ENCODE results near the gene CDK5RAP2. TPM values are rescaled to one million over a fixed set of nuclear protein-coding genes. Genes with fewer than 3 reads are reported as not detected.

CDK5RAP2 gene
- total and polyA plus RNA-seq, 10 of the 15 experiments (the other 5 are each of a cell fraction or from before 2014, with no cell fraction given): 16.2 to 53.5 (median 34.5) TPM

DNA sequence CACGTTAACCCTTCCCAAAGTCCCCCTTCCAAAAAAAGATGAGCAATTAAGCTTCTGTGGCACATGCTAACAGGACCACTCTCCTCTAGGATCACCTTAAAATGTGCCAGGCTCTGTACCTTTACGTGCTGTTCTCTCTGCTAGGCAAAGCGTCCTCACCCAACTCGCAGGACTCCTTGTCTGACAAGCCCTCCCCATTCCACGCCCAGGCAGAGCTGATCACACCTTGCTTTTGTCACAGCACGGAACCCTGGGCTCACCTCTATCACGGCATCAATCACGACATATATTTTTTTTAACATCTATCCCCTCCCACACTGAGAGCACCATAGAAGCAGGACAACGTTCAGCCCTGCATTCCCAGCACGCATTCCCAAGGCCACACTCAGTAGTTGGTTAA, 47.1 kb downstream of the CDK5RAP2 start:
- Histone ChIP-seq H3K9me3 (replicated peaks; ENCODE audit: control insufficient read depth, insufficient read depth, low read length) (no peaks in the 10 kb centered on the region), H2AFZ (ENCODE audit: control insufficient read depth, low read depth, low read length) (no peak overlapping the region), H3K9ac (ENCODE audit: control insufficient read depth, insufficient read depth, low read length) (no peak overlapping the region), H3K4me2 (ENCODE audit: control insufficient read depth, insufficient read depth) (no peak overlapping the region), H3K27me3 (replicated peaks in 1 of 2; ENCODE audit: control insufficient read depth in 2 of 2, insufficient read depth in 2 of 2, low read length in 1 of 2) (no peaks in the 10 kb centered on the region), H3K4me3 (no peak overlapping the region), H3K79me2 (ENCODE audit: control insufficient read depth, insufficient read depth, low read length) (no peaks in the 10 kb centered on the region), H3K36me3 (ENCODE audit: control insufficient read depth in 2 of 2, insufficient read depth in 2 of 2, low read length in 1 of 2) (peaks cover 17 to 27% of the 10 kb centered on the region in 2 experiments), H3K4me1 (ENCODE audit: control insufficient read depth, insufficient read depth, low read length) (no peaks in the 10 kb centered on the region), H3K27ac (ENCODE audit: control insufficient read depth, insufficient read depth) (no peak overlapping the region), H4K20me1 (ENCODE audit: control insufficient read depth, insufficient read depth) (no peaks in the 10 kb centered on the region)
- intact Hi-C loops (cut with micrococcal nuclease; ENCODE audit: unreplicated experiment): no loop called here
- RAD21 ChIA-PET (ENCODE audit: unreplicated experiment): no interaction called here
- ATAC-seq: no peak
- no peak for FAIRE-seq
- POLR2A ChIA-PET: interaction anchor here (0.6 kb wide), 1 partner anchor 21 kb away, joined by 6 read pairs; no protein-coding TSS in a partner anchor
- in situ Hi-C loops (cut with MboI): no loop called here
- no TSS peak for BruUV-seq (replicated peaks)
- 89% methylated on average over 10 of the region's 10 CpGs for WGBS (ENCODE audit: insufficient coverage, insufficient replicate concordance, low lambda C conversion rate, missing lambda C conversion rate)
- CTCF ChIA-PET: interaction anchor here (2.1 kb wide), 1 partner anchor 55 kb away, joined by 4 read pairs; no protein-coding TSS in a partner anchor
- no peak for DNase-seq (ENCODE audit: low read depth, low spot score)
- SMC1A ChIA-PET (ENCODE audit: uncharacterized antibody, unreplicated experiment): interaction anchor here (1.0 kb wide), 1 partner anchor 10 kb away, joined by 3 read pairs; no protein-coding TSS in a partner anchor
- TF ChIP-seq RAD21 (IDR thresholded peaks at IDR 0.05; ENCODE audit: insufficient read depth, low read depth, low read length) (no peak), SRF (IDR thresholded peaks at IDR 0.05; ENCODE audit: low read depth in 2 of 2, low read length in 2 of 2) (no peak), EP300 (IDR thresholded peaks at IDR 0.05; ENCODE audit: borderline replicate concordance in 1 of 2, control insufficient read depth in 1 of 2, low read depth in 2 of 2, low read length in 2 of 2) (no peak), TCF7 (IDR thresholded peaks at IDR 0.05; ENCODE audit: borderline replicate concordance) (no peak), RCOR1 (conservative IDR thresholded peaks at IDR 0.05; ENCODE audit: low read depth, low read length) (no peak), CHD1 (IDR thresholded peaks at IDR 0.05; ENCODE audit: low read depth, low read length) (no peak), IKZF1 (conservative IDR thresholded peaks at IDR 0.05) (no peak), YY1 (IDR thresholded peaks at IDR 0.05; ENCODE audit: low read depth, low read length) (no peak), STAT1 (conservative IDR thresholded peaks at IDR 0.05) (no peak), ZNF217 (IDR thresholded peaks at IDR 0.05) (no peak), NFIC (IDR thresholded peaks at IDR 0.05; ENCODE audit: low read depth, low read length) (no peak), STAT3 (IDR thresholded peaks at IDR 0.05; ENCODE audit: low read depth, low read length) (no peak), SREBF1 (IDR thresholded peaks at IDR 0.05; ENCODE audit: low read length) (no peak)
- TF ChIP-seq, protein P1, sequence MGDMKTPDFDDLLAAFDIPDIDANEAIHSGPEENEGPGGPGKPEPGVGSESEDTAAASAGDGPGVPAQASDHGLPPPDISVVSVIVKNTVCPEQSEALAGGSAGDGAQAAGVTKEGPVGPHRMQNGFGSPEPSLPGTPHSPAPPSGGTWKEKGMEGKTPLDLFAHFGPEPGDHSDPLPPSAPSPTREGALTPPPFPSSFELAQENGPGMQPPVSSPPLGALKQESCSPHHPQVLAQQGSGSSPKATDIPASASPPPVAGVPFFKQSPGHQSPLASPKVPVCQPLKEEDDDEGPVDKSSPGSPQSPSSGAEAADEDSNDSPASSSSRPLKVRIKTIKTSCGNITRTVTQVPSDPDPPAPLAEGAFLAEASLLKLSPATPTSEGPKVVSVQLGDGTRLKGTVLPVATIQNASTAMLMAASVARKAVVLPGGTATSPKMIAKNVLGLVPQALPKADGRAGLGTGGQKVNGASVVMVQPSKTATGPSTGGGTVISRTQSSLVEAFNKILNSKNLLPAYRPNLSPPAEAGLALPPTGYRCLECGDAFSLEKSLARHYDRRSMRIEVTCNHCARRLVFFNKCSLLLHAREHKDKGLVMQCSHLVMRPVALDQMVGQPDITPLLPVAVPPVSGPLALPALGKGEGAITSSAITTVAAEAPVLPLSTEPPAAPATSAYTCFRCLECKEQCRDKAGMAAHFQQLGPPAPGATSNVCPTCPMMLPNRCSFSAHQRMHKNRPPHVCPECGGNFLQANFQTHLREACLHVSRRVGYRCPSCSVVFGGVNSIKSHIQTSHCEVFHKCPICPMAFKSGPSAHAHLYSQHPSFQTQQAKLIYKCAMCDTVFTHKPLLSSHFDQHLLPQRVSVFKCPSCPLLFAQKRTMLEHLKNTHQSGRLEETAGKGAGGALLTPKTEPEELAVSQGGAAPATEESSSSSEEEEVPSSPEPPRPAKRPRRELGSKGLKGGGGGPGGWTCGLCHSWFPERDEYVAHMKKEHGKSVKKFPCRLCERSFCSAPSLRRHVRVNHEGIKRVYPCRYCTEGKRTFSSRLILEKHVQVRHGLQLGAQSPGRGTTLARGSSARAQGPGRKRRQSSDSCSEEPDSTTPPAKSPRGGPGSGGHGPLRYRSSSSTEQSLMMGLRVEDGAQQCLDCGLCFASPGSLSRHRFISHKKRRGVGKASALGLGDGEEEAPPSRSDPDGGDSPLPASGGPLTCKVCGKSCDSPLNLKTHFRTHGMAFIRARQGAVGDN (IDR thresholded peaks at IDR 0.05): no peak
- TF ChIP-seq, protein P2, sequence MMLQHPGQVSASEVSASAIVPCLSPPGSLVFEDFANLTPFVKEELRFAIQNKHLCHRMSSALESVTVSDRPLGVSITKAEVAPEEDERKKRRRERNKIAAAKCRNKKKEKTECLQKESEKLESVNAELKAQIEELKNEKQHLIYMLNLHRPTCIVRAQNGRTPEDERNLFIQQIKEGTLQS (IDR thresholded peaks at IDR 0.05; ENCODE audit: borderline replicate concordance, extremely low read depth, low read depth, low read length): no peak
- TF ChIP-seq, protein P3, sequence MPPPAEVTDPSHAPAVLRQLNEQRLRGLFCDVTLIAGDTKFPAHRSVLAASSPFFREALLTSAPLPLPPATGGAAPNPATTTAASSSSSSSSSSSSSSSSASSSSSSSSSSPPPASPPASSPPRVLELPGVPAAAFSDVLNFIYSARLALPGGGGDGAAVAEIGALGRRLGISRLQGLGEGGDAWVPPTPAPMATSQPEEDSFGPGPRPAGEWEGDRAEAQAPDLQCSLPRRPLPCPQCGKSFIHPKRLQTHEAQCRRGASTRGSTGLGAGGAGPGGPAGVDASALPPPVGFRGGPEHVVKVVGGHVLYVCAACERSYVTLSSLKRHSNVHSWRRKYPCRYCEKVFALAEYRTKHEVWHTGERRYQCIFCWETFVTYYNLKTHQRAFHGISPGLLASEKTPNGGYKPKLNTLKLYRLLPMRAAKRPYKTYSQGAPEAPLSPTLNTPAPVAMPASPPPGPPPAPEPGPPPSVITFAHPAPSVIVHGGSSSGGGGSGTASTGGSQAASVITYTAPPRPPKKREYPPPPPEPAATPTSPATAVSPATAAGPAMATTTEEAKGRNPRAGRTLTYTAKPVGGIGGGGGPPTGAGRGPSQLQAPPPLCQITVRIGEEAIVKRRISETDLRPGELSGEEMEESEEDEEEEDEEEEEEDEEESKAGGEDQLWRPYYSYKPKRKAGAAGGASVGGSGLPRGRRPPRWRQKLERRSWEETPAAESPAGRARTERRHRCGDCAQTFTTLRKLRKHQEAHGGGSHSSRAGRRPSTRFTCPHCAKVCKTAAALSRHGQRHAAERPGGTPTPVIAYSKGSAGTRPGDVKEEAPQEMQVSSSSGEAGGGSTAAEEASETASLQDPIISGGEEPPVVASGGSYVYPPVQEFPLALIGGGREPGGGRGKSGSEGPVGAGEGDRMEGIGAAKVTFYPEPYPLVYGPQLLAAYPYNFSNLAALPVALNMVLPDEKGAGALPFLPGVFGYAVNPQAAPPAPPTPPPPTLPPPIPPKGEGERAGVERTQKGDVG (CRISPR knock-in tag; IDR thresholded peaks at IDR 0.05): no peak
